HCT116 (cell line): ENCODE data around the gene ADGRV1. TPM values are rescaled to one million over a fixed set of nuclear protein-coding genes. Genes with fewer than 3 reads are reported as not detected.

ENCODE experiments used
- ATAC-seq: fragments of 200-7000 bp; cut with Tn5 transposase; 2 replicates; pipeline ENCODE4 v1.9.1; 2020; ENCODE audit warnings: mild to moderate bottlenecking, moderate library complexity
- BruUV-seq: library from RNA; stranded (reverse); fragments of 400-500 nt; replicated peaks from 2 replicates; lab custom pipeline; 2021; lab: Mats Ljungman, UMichigan
- CTCF ChIA-PET: fragments of 300-600 bp; sonication (Branson Sonifier 250); formaldehyde crosslinking; loops from one replicate; lab custom pipeline; 2021; ENCODE audit warnings: antibody characterized with exemption; lab: Charles Lee
- POLR2A ChIA-PET: fragments of 300-600, 350-600 bp; sonication (Branson Sonifier 250); formaldehyde crosslinking; loops from one replicate; lab custom pipeline; 2021; ENCODE audit warnings: antibody characterized with exemption; lab: Charles Lee
- RAD21 ChIA-PET, 2 experiments: fragments of 300-600 bp; sonication (Branson Sonifier 250); formaldehyde crosslinking; loops; one replicate each; lab custom pipeline; 2023; ENCODE audit warnings: low total read pairs in 2 of 2; ENCODE audit not compliant: uncharacterized antibody in 2 of 2, unreplicated experiment in 2 of 2, low non-redundant PET in 1 of 2; lab: Charles Lee
- DNase-seq: peaks from one replicate; pipeline ENCODE4 v3.0.0-alpha.2; 2010; ENCODE audit warnings: low read depth, low spot score
- H2AFZ ChIP-seq: fragments of 200-600 bp; shearing (Covaris generic), sonication (generic); 2 replicates; pipeline ENCODE4 v1.6.1; 2017; ENCODE audit warnings: low read depth, mixed run types, mixed read lengths, antibody characterized with exemption, low read length; ENCODE audit not compliant: poor library complexity, severe bottlenecking
- H3K27ac ChIP-seq: 2 replicates; pipeline ENCODE4 v1.5.1; 2012; ENCODE audit warnings: low read depth, low read length
- H3K27me3 ChIP-seq: fragments of 200-600 bp; sonication (generic); 2 replicates; pipeline ENCODE4 v1.6.1; 2016; ENCODE audit warnings: mixed run types, low read length, mixed read lengths; ENCODE audit not compliant: insufficient read depth
- H3K36me3 ChIP-seq, 2 experiments: fragments of 200-500 bp in 1 of 2; fragments of 200-600 bp in 1 of 2; sonication (Bioruptor generic) in 1 of 2; sonication (generic) in 1 of 2; 2 replicates each; pipeline versions ENCODE4 v1.5.1 to v1.6.1; 2014 to 2016; ENCODE audit warnings: low read length in 2 of 2, inconsistent platforms in 1 of 2, mixed read lengths in 1 of 2, mixed run types in 1 of 2; ENCODE audit not compliant: insufficient read depth in 2 of 2, control insufficient read depth in 1 of 2
- H3K4me1 ChIP-seq, 2 experiments: fragments of 200-600 bp in 1 of 2; sonication (generic) in 1 of 2; 2 replicates each; pipeline versions ENCODE4 v1.5.1 to v1.6.1; 2012 to 2017; ENCODE audit warnings: low read length in 2 of 2, inconsistent platforms in 1 of 2, mild to moderate bottlenecking in 1 of 2, mixed read lengths in 1 of 2, mixed run types in 1 of 2, moderate library complexity in 1 of 2; ENCODE audit not compliant: insufficient read depth in 2 of 2, control insufficient read depth in 1 of 2
- H3K4me2 ChIP-seq: fragments of 200-600 bp; sonication (generic); 2 replicates; pipeline ENCODE4 v1.6.1; 2017; ENCODE audit warnings: mixed run types, low read length, mixed read lengths
- H3K4me3 ChIP-seq, 2 experiments: fragments of 200-600 bp in 1 of 2; sonication (generic) in 1 of 2; replicated peaks in 1 of 2; 2 replicates each; pipeline ENCODE4 v1.5.1; 2011 to 2016; ENCODE audit warnings: low read length in 2 of 2, control low read depth in 1 of 2, low read depth in 1 of 2, mild to moderate bottlenecking in 1 of 2, mixed read lengths in 1 of 2, mixed run types in 1 of 2
- H3K79me2 ChIP-seq: fragments of 200-600 bp; sonication (generic); 2 replicates; pipeline ENCODE4 v1.6.1; 2017; ENCODE audit warnings: mild to moderate bottlenecking, mixed run types, low read length, moderate library complexity, mixed read lengths; ENCODE audit not compliant: insufficient read depth
- H3K9ac ChIP-seq: fragments of 200-600 bp; sonication (generic); 2 replicates; pipeline ENCODE4 v1.6.1; 2016; ENCODE audit warnings: low read length, mixed read lengths
- H3K9me2 ChIP-seq: fragments of 200-600 bp; sonication (generic), shearing (Covaris generic); 2 replicates; pipeline ENCODE4 v1.6.1; 2017; ENCODE audit warnings: mixed run types, mild to moderate bottlenecking, moderate library complexity; ENCODE audit not compliant: insufficient read depth
- H3K9me3 ChIP-seq, 2 experiments: fragments of 200-500 bp in 1 of 2; fragments of 200-600 bp in 1 of 2; sonication (Bioruptor generic) in 1 of 2; sonication (generic) in 1 of 2; 2 replicates each; pipeline ENCODE4 v1.6.1; 2014 to 2017; ENCODE audit warnings: low read length in 2 of 2, mixed read lengths in 2 of 2, inconsistent platforms in 1 of 2, low read depth in 1 of 2, mild to moderate bottlenecking in 1 of 2, mixed run types in 1 of 2, moderate library complexity in 1 of 2; ENCODE audit not compliant: control insufficient read depth in 1 of 2, insufficient read depth in 1 of 2
- H4K20me1 ChIP-seq: fragments of 200-600 bp; sonication (generic), shearing (Covaris generic); 2 replicates; pipeline ENCODE4 v1.6.1; 2017; ENCODE audit warnings: mixed run types, mild to moderate bottlenecking, moderate library complexity; ENCODE audit not compliant: insufficient read depth
- CBX3 ChIP-seq: IDR thresholded peaks from 2 replicates; pipeline ENCODE4 v1.6.1; 2012; ENCODE audit warnings: low read depth
- CEBPB ChIP-seq: IDR thresholded peaks from 2 replicates; pipeline ENCODE4 v1.6.1; 2012; ENCODE audit warnings: low read depth
- CTCF ChIP-seq, 3 experiments: fragments of 200-600 bp in 1 of 3; sonication (generic) in 1 of 3; IDR thresholded peaks in 2 of 3; conservative IDR thresholded peaks in 1 of 3; 2 replicates each; pipeline ENCODE4 v1.5.1; 2012 to 2017; ENCODE audit warnings: low read depth in 2 of 3, low read length in 2 of 3, antibody characterized with exemption in 1 of 3, borderline replicate concordance in 1 of 3, control low read depth in 1 of 3, mild to moderate bottlenecking in 1 of 3, mixed read lengths in 1 of 3, mixed run types in 1 of 3, moderate library complexity in 1 of 3; ENCODE audit not compliant: insufficient read depth in 1 of 3
- EGR1 ChIP-seq: IDR thresholded peaks from 2 replicates; pipeline ENCODE4 v1.6.1; 2012; ENCODE audit warnings: low read depth
- ELF1 ChIP-seq: IDR thresholded peaks from 2 replicates; pipeline ENCODE4 v1.6.1; 2012; ENCODE audit warnings: low read depth, borderline replicate concordance
- EZH2 ChIP-seq: fragments of 200-600 bp; sonication (generic); IDR thresholded peaks from 2 replicates; pipeline ENCODE4 v1.6.1; 2017; ENCODE audit warnings: antibody characterized with exemption, mixed run types
- JUND ChIP-seq: IDR thresholded peaks from 2 replicates; pipeline ENCODE4 v1.6.1; 2012
- RAD21 ChIP-seq: IDR thresholded peaks from 2 replicates; pipeline ENCODE4 v1.6.1; 2012; ENCODE audit warnings: low read depth, mild to moderate bottlenecking
- REST ChIP-seq: IDR thresholded peaks from 2 replicates; pipeline ENCODE4 v1.6.1; 2012; ENCODE audit warnings: low read depth
- SIN3A ChIP-seq: IDR thresholded peaks from 2 replicates; pipeline ENCODE4 v1.6.1; 2012; ENCODE audit warnings: low read depth
- SP1 ChIP-seq: IDR thresholded peaks from 2 replicates; pipeline ENCODE4 v1.6.1; 2012; ENCODE audit warnings: low read depth
- YY1 ChIP-seq: IDR thresholded peaks from 2 replicates; pipeline ENCODE4 v1.6.1; 2011; ENCODE audit warnings: low read length, low read depth, moderate library complexity, mild to moderate bottlenecking; ENCODE audit not compliant: insufficient replicate concordance; ENCODE audit errors: extremely low read depth
- ZFX ChIP-seq: fragments of 450-650 bp; IDR thresholded peaks from 2 replicates; pipeline ENCODE4 v1.6.1; 2017
- intact Hi-C: fragments of 100-400 bp; cut with micrococcal nuclease; formaldehyde crosslinking; loops from 2 replicates; pipeline ENCODE4 v1.10.0; 2022
- total RNA-seq: library from RNA; stranded (reverse); gene quantifications from one replicate; pipeline ENCODE4 v1.2.1, GENCODE V29; 2021; ENCODE audit not compliant: unreplicated experiment

ADGRV1 gene
- total RNA-seq, 1 experiment from 2014 or later = 6.0 TPM

GRCh38 chr5:91137647-91138046 is 579.0 kb downstream of the ADGRV1 start:
- no peak for ATAC-seq
- H4K20me1 ChIP-seq = no peaks in the 10 kb centered on the region
- TF ChIP-seq SP1 (no peak), CBX3 (no peak), SIN3A (no peak), ELF1 (no peak), RAD21 (no peak), REST (no peak), CEBPB (no peak), EGR1 (no peak), EZH2 (no peak), YY1 (no peak), CTCF (IDR thresholded peaks at IDR 0.05 in 2 of 3, conservative IDR thresholded peaks at IDR 0.05 in 1 of 3; ENCODE audit: borderline replicate concordance in 1 of 3, insufficient read depth in 1 of 3, low read depth in 2 of 3, low read length in 2 of 3) (no peak), ZFX (no peak), JUND (no peak)
- CTCF ChIA-PET = no interaction called here
- peaks cover 6 to 26% of the 10 kb centered on the region in 2 experiments; a peak in 2 of 4 replicates for H3K4me1 ChIP-seq
- H3K9me2 ChIP-seq = no peaks in the 10 kb centered on the region
- H3K36me3 ChIP-seq = no peaks in the 10 kb centered on the region
- RAD21 ChIA-PET = no interaction called here
- no peaks in the 10 kb centered on the region for H3K27me3 ChIP-seq
- no peak overlapping the region for H2AFZ ChIP-seq
- H3K4me2 ChIP-seq = no peak overlapping the region
- BruUV-seq = no TSS peak
- H3K4me3 ChIP-seq = no peak overlapping the region
- POLR2A ChIA-PET = no interaction called here
- DNase-seq = no peak
- intact Hi-C loops = no loop called here
- H3K79me2 ChIP-seq = no peaks in the 10 kb centered on the region
- no peaks in the 10 kb centered on the region for H3K9me3 ChIP-seq
- H3K27ac ChIP-seq = no peak overlapping the region
- H3K9ac ChIP-seq = no peak overlapping the region
